OCI-LY3 (cell line): ENCODE measurements around the gene ATOH7.

Experiments
- H2AFZ ChIP-seq: fragments of 200-600, 300-600 bp; shearing (Covaris generic); 2 replicates; pipeline ENCODE4 v1.6.0; 2014; ENCODE audit warnings: antibody characterized with exemption, low read depth, low read length
- H3K27ac ChIP-seq: fragments of 200-600, 300-600 bp; sonication (generic); 2 replicates; pipeline ENCODE4 v1.5.1; 2014; ENCODE audit warnings: mild to moderate bottlenecking, low read length, moderate library complexity, mixed read lengths
- H3K27me3 ChIP-seq: fragments of 200-600, 300-600 bp; sonication (generic); 2 replicates; pipeline ENCODE4 v1.6.1; 2014; ENCODE audit warnings: low read depth, low read length, mixed read lengths
- H3K36me3 ChIP-seq: fragments of 200-600, 300-600 bp; sonication (generic); replicated peaks from 2 replicates; pipeline ENCODE3; 2014; ENCODE audit warnings: low read depth, low read length, mixed read lengths
- H3K4me1 ChIP-seq: fragments of 300-600, 200-600 bp; sonication (generic); 2 replicates; pipeline ENCODE4 v1.6.1; 2014; ENCODE audit warnings: low read length, mixed read lengths
- H3K4me2 ChIP-seq: fragments of 200-600, 300-600 bp; sonication (generic); 2 replicates; pipeline ENCODE4 v1.6.1; 2014; ENCODE audit warnings: low read length, mixed read lengths
- H3K4me3 ChIP-seq: fragments of 300-600, 200-600 bp; sonication (generic); 2 replicates; pipeline ENCODE4 v1.5.1; 2014; ENCODE audit warnings: antibody characterized with exemption, mild to moderate bottlenecking, low read length, moderate library complexity
- H3K79me2 ChIP-seq: fragments of 300-600, 200-600 bp; shearing (Covaris generic); 2 replicates; pipeline ENCODE4 v1.6.1; 2014; ENCODE audit warnings: mild to moderate bottlenecking, low read length, mixed read lengths
- H3K9ac ChIP-seq: fragments of 300-600, 200-600 bp; shearing (Covaris generic); 2 replicates; pipeline ENCODE4 v1.6.0; 2014; ENCODE audit warnings: mild to moderate bottlenecking, low read length, moderate library complexity
- H3K9me3 ChIP-seq: fragments of 200-600, 300-600 bp; shearing (Covaris generic); 2 replicates; pipeline ENCODE4 v1.6.1; 2014; ENCODE audit warnings: low read length, mixed read lengths; ENCODE audit not compliant: insufficient read depth
- H4K20me1 ChIP-seq: fragments of 200-600, 300-600 bp; sonication (generic); 2 replicates; pipeline ENCODE4 v1.6.1; 2016; ENCODE audit warnings: low read length, mixed read lengths; ENCODE audit not compliant: insufficient read depth
- EZH2phosphoT487 ChIP-seq: fragments of 200-600 bp; shearing (Covaris generic); IDR thresholded peaks from 2 replicates; pipeline ENCODE4 v1.6.1; 2018; ENCODE audit warnings: antibody characterized with exemption, mixed run types, low read depth
- TF ChIP-seq, protein P1 (sequence below): fragments of 200-600, 300-600 bp; sonication (generic); IDR thresholded peaks from 2 replicates; pipeline ENCODE4 v1.5.1; 2014; ENCODE audit warnings: antibody characterized with exemption, low read length, low read depth

Gene ATOH7

DNA sequence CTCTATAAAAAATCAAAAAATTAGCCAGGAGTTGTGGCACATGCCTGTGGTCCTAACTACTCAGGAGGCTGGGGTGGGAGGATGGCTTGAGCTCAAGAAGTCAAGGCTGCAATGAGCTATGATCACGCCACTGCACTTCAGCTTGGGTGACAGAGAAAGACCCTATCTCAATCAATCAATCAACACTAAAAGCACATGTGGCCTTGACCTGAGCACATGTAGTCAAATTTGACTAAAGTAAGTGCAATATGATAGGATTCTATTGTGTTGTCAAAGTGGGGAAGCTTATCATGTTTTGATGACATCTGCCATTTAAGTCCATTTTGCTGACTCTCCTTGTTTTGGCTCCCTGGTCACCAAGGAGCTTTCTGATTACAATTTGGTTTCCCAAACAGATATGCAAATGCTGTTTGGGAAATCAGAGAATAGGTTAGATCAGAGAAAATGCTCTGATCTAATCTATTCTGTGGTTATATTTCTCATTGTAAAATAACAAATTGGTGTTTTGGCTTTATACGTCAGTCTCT, 43.8 kb upstream of the ATOH7 start:
- H3K79me2 ChIP-seq, result no peaks in the 10 kb centered on the region
- H3K4me3 ChIP-seq, result no peak overlapping the region
- H3K4me1 ChIP-seq, result no peaks in the 10 kb centered on the region
- H3K9me3 ChIP-seq, result no peaks in the 10 kb centered on the region
- no peaks in the 10 kb centered on the region for H3K36me3 ChIP-seq
- H3K9ac ChIP-seq, result no peak overlapping the region
- no peaks in the 10 kb centered on the region for H4K20me1 ChIP-seq
- H3K4me2 ChIP-seq, result no peak overlapping the region
- TF ChIP-seq, protein P1, sequence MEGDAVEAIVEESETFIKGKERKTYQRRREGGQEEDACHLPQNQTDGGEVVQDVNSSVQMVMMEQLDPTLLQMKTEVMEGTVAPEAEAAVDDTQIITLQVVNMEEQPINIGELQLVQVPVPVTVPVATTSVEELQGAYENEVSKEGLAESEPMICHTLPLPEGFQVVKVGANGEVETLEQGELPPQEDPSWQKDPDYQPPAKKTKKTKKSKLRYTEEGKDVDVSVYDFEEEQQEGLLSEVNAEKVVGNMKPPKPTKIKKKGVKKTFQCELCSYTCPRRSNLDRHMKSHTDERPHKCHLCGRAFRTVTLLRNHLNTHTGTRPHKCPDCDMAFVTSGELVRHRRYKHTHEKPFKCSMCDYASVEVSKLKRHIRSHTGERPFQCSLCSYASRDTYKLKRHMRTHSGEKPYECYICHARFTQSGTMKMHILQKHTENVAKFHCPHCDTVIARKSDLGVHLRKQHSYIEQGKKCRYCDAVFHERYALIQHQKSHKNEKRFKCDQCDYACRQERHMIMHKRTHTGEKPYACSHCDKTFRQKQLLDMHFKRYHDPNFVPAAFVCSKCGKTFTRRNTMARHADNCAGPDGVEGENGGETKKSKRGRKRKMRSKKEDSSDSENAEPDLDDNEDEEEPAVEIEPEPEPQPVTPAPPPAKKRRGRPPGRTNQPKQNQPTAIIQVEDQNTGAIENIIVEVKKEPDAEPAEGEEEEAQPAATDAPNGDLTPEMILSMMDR, result no peak
- no peak for TF ChIP-seq EZH2phosphoT487
- H3K27ac ChIP-seq, result no peak overlapping the region
- no peaks in the 10 kb centered on the region for H3K27me3 ChIP-seq
- H2AFZ ChIP-seq, result no peak overlapping the region

DNA sequence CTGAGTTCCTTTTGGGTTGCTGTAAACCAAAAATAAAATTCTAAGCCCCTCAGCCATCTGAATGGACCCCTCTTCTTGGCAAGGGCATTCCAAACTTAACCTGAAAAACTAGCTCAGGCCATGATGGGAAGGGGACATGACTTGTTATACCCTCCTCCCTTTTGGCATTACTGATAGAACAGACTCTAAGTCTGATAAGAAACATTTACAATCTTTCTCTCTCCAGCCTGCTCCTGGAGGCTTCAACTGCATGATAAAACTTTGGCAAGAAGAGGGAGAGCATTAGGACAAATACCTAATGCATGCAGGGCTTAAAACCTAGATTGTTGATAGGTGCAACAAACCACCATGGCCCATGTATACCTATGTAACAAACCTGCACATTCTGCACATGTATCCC, 40.9 kb upstream of the ATOH7 start:
- Histone ChIP-seq H3K4me3 (no peak overlapping the region), H3K36me3 (no peaks in the 10 kb centered on the region), H2AFZ (no peak overlapping the region), H3K27me3 (no peaks in the 10 kb centered on the region), H4K20me1 (no peaks in the 10 kb centered on the region), H3K79me2 (no peaks in the 10 kb centered on the region), H3K4me1 (no peaks in the 10 kb centered on the region), H3K9ac (no peak overlapping the region), H3K27ac (no peak overlapping the region), H3K9me3 (no peaks in the 10 kb centered on the region), H3K4me2 (no peak overlapping the region)
- no peak for TF ChIP-seq EZH2phosphoT487

DNA sequence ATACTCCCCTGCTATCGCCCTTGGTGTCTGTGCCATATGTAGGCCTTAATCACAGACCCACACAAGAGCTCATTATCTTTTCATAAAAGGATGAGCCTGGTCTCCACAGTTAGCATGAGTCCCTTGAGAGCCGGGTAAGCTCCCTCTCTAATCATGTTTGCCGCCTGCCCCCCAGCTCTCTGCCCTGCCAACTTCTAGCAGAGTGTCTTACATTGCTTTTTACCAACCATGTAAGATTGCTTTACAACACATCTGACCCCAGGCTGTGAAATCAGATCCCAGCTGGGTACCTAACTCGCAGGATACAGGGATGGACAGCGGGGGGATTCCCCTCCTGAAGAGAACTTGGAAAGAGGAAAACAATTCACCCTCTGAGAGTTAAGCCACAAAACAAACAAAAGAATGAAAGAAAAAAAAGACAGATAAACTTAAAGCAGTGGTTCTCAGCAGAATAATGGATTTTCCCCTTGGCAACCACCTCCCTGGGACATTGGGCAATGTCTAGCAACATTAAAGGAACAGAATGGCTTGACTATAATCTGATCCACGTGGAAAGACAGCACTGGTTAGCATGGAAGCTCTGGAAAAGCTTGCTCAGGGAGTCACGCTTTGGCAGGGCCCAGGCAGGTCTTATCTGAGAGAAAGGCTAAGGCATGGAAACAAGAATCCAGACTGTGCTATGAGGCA, 39.4 kb upstream of the ATOH7 start:
- no peak for TF ChIP-seq EZH2phosphoT487
- TF ChIP-seq, protein P1, result no peak
- Histone ChIP-seq H3K27me3 (no peaks in the 10 kb centered on the region), H3K79me2 (no peaks in the 10 kb centered on the region), H3K9ac (no peak overlapping the region), H3K4me3 (no peak overlapping the region), H3K36me3 (no peaks in the 10 kb centered on the region), H3K9me3 (no peaks in the 10 kb centered on the region), H3K4me2 (no peak overlapping the region), H3K4me1 (no peaks in the 10 kb centered on the region), H3K27ac (no peak overlapping the region), H2AFZ (no peak overlapping the region), H4K20me1 (no peaks in the 10 kb centered on the region)

DNA sequence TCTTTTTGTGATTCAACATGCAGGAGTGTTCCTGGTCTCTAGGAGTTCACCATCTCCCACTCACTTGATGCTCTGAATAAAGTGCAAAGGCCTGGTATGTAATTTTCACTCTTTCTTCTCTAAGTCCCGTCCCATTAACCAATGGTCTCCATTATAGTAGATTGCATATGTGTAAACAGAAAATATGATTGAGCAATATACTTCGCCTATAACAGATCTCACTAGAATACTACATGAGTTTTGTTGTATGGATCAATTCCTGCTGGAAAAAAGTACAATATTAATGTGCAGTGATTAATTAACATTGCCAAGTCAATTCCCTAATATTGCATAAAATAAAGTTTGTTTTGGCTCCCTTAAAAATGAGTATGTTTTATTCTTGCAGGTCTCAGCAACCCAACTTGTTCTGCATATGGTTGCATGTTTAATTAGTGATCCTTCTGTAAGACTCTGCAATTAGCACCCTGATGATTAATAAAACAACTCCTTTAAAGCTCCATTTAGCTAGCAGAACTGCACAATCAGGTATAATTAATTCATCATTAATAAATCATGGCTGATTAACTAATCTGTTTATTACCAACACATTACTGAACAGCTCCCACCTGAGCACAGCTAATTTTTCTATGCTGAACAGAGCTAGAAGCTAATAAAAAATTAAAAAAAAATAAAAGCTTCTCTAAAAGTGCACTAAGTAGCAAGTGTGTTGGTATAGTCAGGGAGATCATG, 37.8 kb upstream of the ATOH7 start:
- H3K9me3 ChIP-seq, result no peaks in the 10 kb centered on the region
- TF ChIP-seq, protein P1, result no peak
- TF ChIP-seq EZH2phosphoT487, result no peak
- H4K20me1 ChIP-seq, result no peaks in the 10 kb centered on the region
- H3K9ac ChIP-seq, result no peak overlapping the region
- H3K27ac ChIP-seq, result no peak overlapping the region
- H3K4me3 ChIP-seq, result no peak overlapping the region
- no peak overlapping the region for H2AFZ ChIP-seq
- no peaks in the 10 kb centered on the region for H3K36me3 ChIP-seq
- H3K4me1 ChIP-seq, result no peaks in the 10 kb centered on the region
- no peaks in the 10 kb centered on the region for H3K79me2 ChIP-seq
- H3K4me2 ChIP-seq, result no peak overlapping the region
- H3K27me3 ChIP-seq, result no peaks in the 10 kb centered on the region
